Omental fat pad (tissue), 4 donors: ENCODE results near the gene LMO7. TPM values are rescaled to one million over a fixed set of nuclear protein-coding genes. Genes with fewer than 3 reads are reported as not detected.
"Not testable (repeated sequence)": the region's sequence is repeated elsewhere in the genome, so short reads cannot be mapped to it uniquely, and the experiment has no call there.

ENCODE experiments used
- ATAC-seq: fragments of 150-250 bp; one replicate; pipeline ENCODE4 v1.9.1; 2016; ENCODE audit warnings: mild to moderate bottlenecking, moderate library complexity; ENCODE audit not compliant: low FRiP score
- DNase-seq: peaks from one replicate; pipeline ENCODE4 v3.0.0-alpha.2; 2019; ENCODE audit warnings: low spot score
- CTCF ChIP-seq, 3 donors: fragments of 450-650 bp; IDR thresholded peaks; one replicate each; pipeline ENCODE4 v1.5.1; 2016 to 2017; ENCODE audit warnings: antibody characterized with exemption in 3 of 3, mild to moderate bottlenecking in 3 of 3, moderate library complexity in 2 of 3
- total RNA-seq, 4 donors: library from RNA; depleted of rRNA; stranded (reverse); fragments of >200 nt; gene quantifications; one replicate each; pipeline ENCODE4 v1.1.0, GENCODE V29; 2016

Gene LMO7
- total RNA-seq, 4 donors from 2014 or later, result 7.7 to 22.0 (median 12.4) TPM

- DNase-seq, result no peak
- no peak for TF ChIP-seq CTCF (IDR thresholded peaks at IDR 0.05)
- ATAC-seq, result no peak
Observed at GRCh38 chr13:75726306-75726705, 90.2 kb downstream of the LMO7 start.

- ATAC-seq, DNase-seq: not testable (repeated sequence)
Observed at GRCh38 chr13:75733113-75733512, 97.0 kb downstream of the LMO7 start.

GRCh38 chr13:75736173-75736572, 100.0 kb downstream of the LMO7 start:
- ATAC-seq, result no peak
- DNase-seq, result no peak
- TF ChIP-seq CTCF (IDR thresholded peaks at IDR 0.05), result no peak

- ATAC-seq (no peak), DNase-seq (no peak)
- no peak for TF ChIP-seq CTCF (IDR thresholded peaks at IDR 0.05)
Observed at GRCh38 chr13:75738841-75739240, 102.7 kb downstream of the LMO7 start.

GRCh38 chr13:75739244-75739868, 103.2 kb downstream of the LMO7 start:
- TF ChIP-seq CTCF (IDR thresholded peaks at IDR 0.05), result no peak
- DNase-seq (no peak), ATAC-seq (no peak)

- ATAC-seq (no peak), DNase-seq (no peak)
- TF ChIP-seq CTCF (IDR thresholded peaks at IDR 0.05), result no peak
Observed at GRCh38 chr13:75740031-75740430, 103.9 kb downstream of the LMO7 start.

- not testable (repeated sequence) for DNase-seq, ATAC-seq
Observed at GRCh38 chr13:75743072-75743471, 106.9 kb downstream of the LMO7 start.

- DNase-seq (no peak), ATAC-seq (no peak)
- no peak for TF ChIP-seq CTCF (IDR thresholded peaks at IDR 0.05)
Observed at GRCh38 chr13:75744127-75744526, 108.0 kb downstream of the LMO7 start.
